GM12878 (cell line): ENCODE measurements around the gene PLK5. TPM values are rescaled to one million over a fixed set of nuclear protein-coding genes. Genes with fewer than 3 reads are reported as not detected.
A peak's percentile ranks its signal among the peaks of the same experiment; 100 is the strongest.

ENCODE experiments used
- ATF7 ChIP-seq: fragments of 450-650 bp; IDR thresholded peaks from 2 replicates; pipeline ENCODE4 v1.6.1; 2016; ENCODE audit warnings: low read depth, mild to moderate bottlenecking
- CBX3 ChIP-seq: fragments of 200-600 bp; sonication (generic); IDR thresholded peaks from 2 replicates; pipeline ENCODE4 v1.6.1; 2016; ENCODE audit warnings: low read depth, borderline replicate concordance
- FOXK2 ChIP-seq: fragments of 450-650 bp; IDR thresholded peaks from 2 replicates; pipeline ENCODE4 v1.6.1; 2017; ENCODE audit warnings: mild to moderate bottlenecking, moderate library complexity
- IKZF2 ChIP-seq, 2 experiments: fragments of 450-650 bp; IDR thresholded peaks; 2 replicates each; pipeline ENCODE4 v1.6.1; 2017; ENCODE audit warnings: mild to moderate bottlenecking in 2 of 2, moderate library complexity in 2 of 2
- KLF5 ChIP-seq: fragments of 450-650 bp; IDR thresholded peaks from 2 replicates; pipeline ENCODE4 v1.6.1; 2014; ENCODE audit warnings: mild to moderate bottlenecking; ENCODE audit not compliant: partially characterized antibody
- MEF2B ChIP-seq: fragments of 450-650 bp; IDR thresholded peaks from 2 replicates; pipeline ENCODE4 v1.6.1; 2018; ENCODE audit warnings: mild to moderate bottlenecking, moderate library complexity; ENCODE audit not compliant: partially characterized antibody, poor library complexity, severe bottlenecking
- NBN ChIP-seq: fragments of 450-650 bp; IDR thresholded peaks from 2 replicates; pipeline ENCODE4 v1.6.1; 2016
- NR2C1 ChIP-seq: fragments of 450-650 bp; IDR thresholded peaks from 2 replicates; pipeline ENCODE4 v1.6.1; 2017; ENCODE audit warnings: antibody characterized with exemption, mild to moderate bottlenecking, moderate library complexity
- SIN3A ChIP-seq: IDR thresholded peaks from 2 replicates; pipeline ENCODE4 v1.6.1; 2012; ENCODE audit warnings: low read depth, low read length, improper control_type of control experiment
- SRF ChIP-seq, 2 experiments: IDR thresholded peaks; 2 replicates each; pipeline ENCODE4 v1.6.1; 2011; ENCODE audit warnings: low read depth in 2 of 2, low read length in 2 of 2, mild to moderate bottlenecking in 1 of 2, moderate library complexity in 1 of 2
- TCF3 ChIP-seq: IDR thresholded peaks from 2 replicates; pipeline ENCODE4 v1.6.1; 2012; ENCODE audit warnings: low read depth, mild to moderate bottlenecking, low read length, borderline replicate concordance; ENCODE audit not compliant: insufficient read depth
- ZNF622 ChIP-seq: fragments of 450-650 bp; IDR thresholded peaks from 2 replicates; pipeline ENCODE4 v1.6.1; 2017; ENCODE audit warnings: mild to moderate bottlenecking, inconsistent platforms
- ZSCAN29 ChIP-seq: fragments of 450-650 bp; IDR thresholded peaks from 2 replicates; pipeline ENCODE4 v1.6.1; 2017; ENCODE audit warnings: mild to moderate bottlenecking, moderate library complexity
- ZZZ3 ChIP-seq: IDR thresholded peaks from 2 replicates; pipeline ENCODE4 v1.6.1; 2011; ENCODE audit warnings: low read depth; ENCODE audit not compliant: control insufficient read depth, insufficient read length
- polyA plus RNA-seq, 11 experiments: library from polyadenylated mRNA; depleted of rRNA in 4 of 11; unstranded in 6 of 11; stranded (reverse) in 5 of 11; fragments of >200 nt; fragmentation: Nextera tagmentation in 4 of 11; fragmentation: Illumina TruSeq in 1 of 11; extraction: Ambion mirVana in 4 of 11; extraction: Trizol in 1 of 11; gene quantifications; 1 replicate in 1 of 11; 2 replicates in 10 of 11; pipeline versions ENCODE4 v1.2.1 to v1.2.3, GENCODE V29; 2011 to 2016; ENCODE audit warnings: inconsistent platforms in 2 of 11, missing spikeins in 2 of 11, low read depth in 1 of 11
- total RNA-seq, 4 experiments: library from RNA; depleted of rRNA in 3 of 4; stranded (reverse); fragments of >200 nt in 3 of 4; fragmentation: Illumina TruSeq in 1 of 4; extraction: Trizol in 1 of 4; gene quantifications; 2 replicates each; pipeline versions ENCODE4 v1.2.1 to v1.2.3, GENCODE V29; 2013 to 2021
- TF ChIP-seq, protein P1 (sequence below): IDR thresholded peaks from 2 replicates; pipeline ENCODE4 v1.6.1; 2011; ENCODE audit warnings: low read depth, low read length, improper control_type of control experiment, borderline replicate concordance
- TF ChIP-seq, protein P2 (sequence below): fragments of 450-650 bp; IDR thresholded peaks from 2 replicates; pipeline ENCODE4 v1.6.1; 2016; ENCODE audit warnings: mild to moderate bottlenecking
- TF ChIP-seq, protein P3 (sequence below): fragments of 450-650 bp; IDR thresholded peaks from 2 replicates; pipeline ENCODE4 v1.6.1; 2016; ENCODE audit warnings: mild to moderate bottlenecking
- TF ChIP-seq, protein P4 (sequence below): fragments of 450-650 bp; IDR thresholded peaks from 2 replicates; pipeline ENCODE4 v1.6.1; 2018; ENCODE audit warnings: borderline replicate concordance, mild to moderate bottlenecking; ENCODE audit not compliant: partially characterized antibody

Gene PLK5
- total and polyA plus RNA-seq, 10 of the 15 experiments (the other 5 are each of a cell fraction or from before 2014, with no cell fraction given), result 0.13 TPM; not detected in 9

DNA sequence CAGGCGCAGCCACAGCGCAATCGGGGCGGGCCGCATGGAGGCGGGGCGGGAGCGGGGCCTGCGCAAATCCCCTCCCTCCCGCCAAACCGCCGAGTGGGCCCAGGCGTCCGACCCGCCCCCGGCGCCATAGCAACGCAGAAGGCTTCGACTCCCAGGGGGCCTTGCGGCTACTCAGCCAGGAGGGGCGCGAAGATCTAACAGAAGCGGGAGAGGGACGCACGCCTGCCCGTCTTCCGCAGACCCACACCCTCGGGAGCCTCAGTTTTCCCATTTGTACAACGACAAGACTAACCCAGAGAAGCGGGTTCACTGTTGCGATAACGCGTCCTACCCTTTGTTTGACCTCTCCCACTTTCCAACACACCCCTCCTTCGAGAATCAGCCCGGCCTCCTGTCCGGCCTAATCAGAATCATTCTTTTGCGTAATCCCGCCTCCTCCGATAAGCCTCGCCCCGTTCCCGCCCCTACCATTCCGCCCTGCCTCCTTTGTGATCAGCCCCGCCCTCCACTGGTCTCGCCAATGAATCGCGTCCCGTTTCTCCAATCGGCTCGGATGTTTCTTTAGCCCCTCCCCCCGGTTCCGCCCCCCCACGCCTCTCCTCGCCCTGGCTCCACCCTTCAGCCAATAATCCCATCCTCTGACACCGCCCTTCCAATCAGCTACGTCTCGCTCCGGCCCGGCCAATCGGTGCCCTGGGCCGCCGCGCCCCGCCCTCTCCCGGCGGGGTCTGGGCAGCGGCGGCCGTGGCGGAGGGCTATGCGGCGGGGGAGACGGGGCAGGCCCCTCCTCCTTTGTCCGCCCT lies 33.4 kb upstream of the PLK5 start, which contains the start of gene PCSK4 (continued):
- TF ChIP-seq, protein P1, sequence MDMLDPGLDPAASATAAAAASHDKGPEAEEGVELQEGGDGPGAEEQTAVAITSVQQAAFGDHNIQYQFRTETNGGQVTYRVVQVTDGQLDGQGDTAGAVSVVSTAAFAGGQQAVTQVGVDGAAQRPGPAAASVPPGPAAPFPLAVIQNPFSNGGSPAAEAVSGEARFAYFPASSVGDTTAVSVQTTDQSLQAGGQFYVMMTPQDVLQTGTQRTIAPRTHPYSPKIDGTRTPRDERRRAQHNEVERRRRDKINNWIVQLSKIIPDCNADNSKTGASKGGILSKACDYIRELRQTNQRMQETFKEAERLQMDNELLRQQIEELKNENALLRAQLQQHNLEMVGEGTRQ, result no peak
- TF ChIP-seq, protein P2, sequence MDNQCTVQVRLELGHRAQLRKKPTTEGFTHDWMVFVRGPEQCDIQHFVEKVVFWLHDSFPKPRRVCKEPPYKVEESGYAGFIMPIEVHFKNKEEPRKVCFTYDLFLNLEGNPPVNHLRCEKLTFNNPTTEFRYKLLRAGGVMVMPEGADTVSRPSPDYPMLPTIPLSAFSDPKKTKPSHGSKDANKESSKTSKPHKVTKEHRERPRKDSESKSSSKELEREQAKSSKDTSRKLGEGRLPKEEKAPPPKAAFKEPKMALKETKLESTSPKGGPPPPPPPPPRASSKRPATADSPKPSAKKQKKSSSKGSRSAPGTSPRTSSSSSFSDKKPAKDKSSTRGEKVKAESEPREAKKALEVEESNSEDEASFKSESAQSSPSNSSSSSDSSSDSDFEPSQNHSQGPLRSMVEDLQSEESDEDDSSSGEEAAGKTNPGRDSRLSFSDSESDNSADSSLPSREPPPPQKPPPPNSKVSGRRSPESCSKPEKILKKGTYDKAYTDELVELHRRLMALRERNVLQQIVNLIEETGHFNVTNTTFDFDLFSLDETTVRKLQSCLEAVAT, result peak; percentile 65; the same call in 1 of the 2 replicates
- TF ChIP-seq IKZF2 (IDR thresholded peaks at IDR 0.05) (no peak), ZNF622 (no peak), CBX3 (no peak), ZSCAN29 (no peak), MEF2B (peak; percentile 96), SRF (IDR thresholded peaks at IDR 0.05; ENCODE audit: low read depth in 2 of 2, low read length in 2 of 2) (no peak), FOXK2 (peak; percentile 95), SIN3A (peak; percentile 83; the same call in 1 of the 2 replicates), KLF5 (peak; percentile 97), ATF7 (peak; percentile 98), ZZZ3 (no peak), NBN (peak; percentile 93), NR2C1 (peak; percentile 36; the same call in 1 of the 2 replicates), TCF3 (no peak)
- TF ChIP-seq, protein P3, sequence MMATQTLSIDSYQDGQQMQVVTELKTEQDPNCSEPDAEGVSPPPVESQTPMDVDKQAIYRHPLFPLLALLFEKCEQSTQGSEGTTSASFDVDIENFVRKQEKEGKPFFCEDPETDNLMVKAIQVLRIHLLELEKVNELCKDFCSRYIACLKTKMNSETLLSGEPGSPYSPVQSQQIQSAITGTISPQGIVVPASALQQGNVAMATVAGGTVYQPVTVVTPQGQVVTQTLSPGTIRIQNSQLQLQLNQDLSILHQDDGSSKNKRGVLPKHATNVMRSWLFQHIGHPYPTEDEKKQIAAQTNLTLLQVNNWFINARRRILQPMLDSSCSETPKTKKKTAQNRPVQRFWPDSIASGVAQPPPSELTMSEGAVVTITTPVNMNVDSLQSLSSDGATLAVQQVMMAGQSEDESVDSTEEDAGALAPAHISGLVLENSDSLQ, result peak; percentile 68
- TF ChIP-seq, protein P4, sequence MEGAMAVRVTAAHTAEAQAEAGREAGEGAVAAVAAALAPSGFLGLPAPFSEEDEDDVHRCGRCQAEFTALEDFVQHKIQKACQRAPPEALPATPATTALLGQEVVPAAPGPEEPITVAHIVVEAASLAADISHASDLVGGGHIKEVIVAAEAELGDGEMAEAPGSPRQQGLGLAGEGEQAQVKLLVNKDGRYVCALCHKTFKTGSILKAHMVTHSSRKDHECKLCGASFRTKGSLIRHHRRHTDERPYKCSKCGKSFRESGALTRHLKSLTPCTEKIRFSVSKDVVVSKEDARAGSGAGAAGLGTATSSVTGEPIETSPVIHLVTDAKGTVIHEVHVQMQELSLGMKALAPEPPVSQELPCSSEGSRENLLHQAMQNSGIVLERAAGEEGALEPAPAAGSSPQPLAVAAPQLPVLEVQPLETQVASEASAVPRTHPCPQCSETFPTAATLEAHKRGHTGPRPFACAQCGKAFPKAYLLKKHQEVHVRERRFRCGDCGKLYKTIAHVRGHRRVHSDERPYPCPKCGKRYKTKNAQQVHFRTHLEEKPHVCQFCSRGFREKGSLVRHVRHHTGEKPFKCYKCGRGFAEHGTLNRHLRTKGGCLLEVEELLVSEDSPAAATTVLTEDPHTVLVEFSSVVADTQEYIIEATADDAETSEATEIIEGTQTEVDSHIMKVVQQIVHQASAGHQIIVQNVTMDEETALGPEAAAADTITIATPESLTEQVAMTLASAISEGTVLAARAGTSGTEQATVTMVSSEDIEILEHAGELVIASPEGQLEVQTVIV, result peak; percentile 25
